ENCODE data around the gene UGT1A5. TPM values are rescaled to one million over a fixed set of nuclear protein-coding genes. Genes with fewer than 3 reads are reported as not detected.
"Not testable (repeated sequence)": the region's sequence is repeated elsewhere in the genome, so short reads cannot be mapped to it uniquely, and the experiment has no call there.

Gene UGT1A5
- total RNA-seq, 1 donor from 2014 or later, result not detected

GRCh38 chr2:233745838-233746237 lies 33.1 kb downstream of the UGT1A5 start:
- intact Hi-C loops (cut with micrococcal nuclease), result not testable (repeated sequence)

GRCh38 chr2:233746475-233747282 lies 34.0 kb downstream of the UGT1A5 start:
- intact Hi-C loops (cut with micrococcal nuclease), result no loop called here

GRCh38 chr2:233747283-233747544 lies 34.5 kb downstream of the UGT1A5 start:
- intact Hi-C loops (cut with micrococcal nuclease), result no loop called here

- intact Hi-C loops (cut with micrococcal nuclease), result not testable (repeated sequence)
Observed at GRCh38 chr2:233750689-233751088, 38.0 kb downstream of the UGT1A5 start.

GRCh38 chr2:233751212-233752009 lies 38.7 kb downstream of the UGT1A5 start:
- intact Hi-C loops (cut with micrococcal nuclease), result not testable (repeated sequence)

- intact Hi-C loops (cut with micrococcal nuclease), result no loop called here
Observed at GRCh38 chr2:233754872-233755611, 42.3 kb downstream of the UGT1A5 start.

- intact Hi-C loops (cut with micrococcal nuclease), result no loop called here
Observed at GRCh38 chr2:233756429-233757081, 43.8 kb downstream of the UGT1A5 start.

GRCh38 chr2:233758141-233758540 lies 45.4 kb downstream of the UGT1A5 start:
- intact Hi-C loops (cut with micrococcal nuclease), result no loop called here

- intact Hi-C loops (cut with micrococcal nuclease), result no loop called here
Observed at GRCh38 chr2:233758849-233759248, 46.1 kb downstream of the UGT1A5 start.

GRCh38 chr2:233760043-233760442 lies 47.3 kb downstream of the UGT1A5 start, which contains the start of gene UGT1A1:
Gene UGT1A1, plus strand, starts transcription at chr2:233760270. Its CDS starts 18 bp downstream, at chr2:233760288.
- intact Hi-C loops (cut with micrococcal nuclease), result no loop called here

- intact Hi-C loops (cut with micrococcal nuclease), result no loop called here
Observed at GRCh38 chr2:233761040-233761769, 48.5 kb downstream of the UGT1A5 start.

GRCh38 chr2:233764264-233764663 lies 51.6 kb downstream of the UGT1A5 start:
- intact Hi-C loops (cut with micrococcal nuclease), result no loop called here

- intact Hi-C loops (cut with micrococcal nuclease), result no loop called here
Observed at GRCh38 chr2:233764761-233765160, 52.1 kb downstream of the UGT1A5 start.

- intact Hi-C loops (cut with micrococcal nuclease), result no loop called here
Observed at GRCh38 chr2:233766416-233766815, 53.7 kb downstream of the UGT1A5 start.

- intact Hi-C loops (cut with micrococcal nuclease), result no loop called here
Observed at GRCh38 chr2:233768076-233768475, 55.4 kb downstream of the UGT1A5 start.

GRCh38 chr2:233769260-233769659 lies 56.6 kb downstream of the UGT1A5 start:
- intact Hi-C loops (cut with micrococcal nuclease), result no loop called here

GRCh38 chr2:233772153-233772552 lies 59.4 kb downstream of the UGT1A5 start:
- intact Hi-C loops (cut with micrococcal nuclease), result no loop called here

- intact Hi-C loops (cut with micrococcal nuclease), result no loop called here
Observed at GRCh38 chr2:233772583-233772982, 59.9 kb downstream of the UGT1A5 start.

GRCh38 chr2:233773854-233774253 lies 61.1 kb downstream of the UGT1A5 start:
- intact Hi-C loops (cut with micrococcal nuclease), result no loop called here

- intact Hi-C loops (cut with micrococcal nuclease), result no loop called here
Observed at GRCh38 chr2:233775414-233775813, 62.7 kb downstream of the UGT1A5 start.

- intact Hi-C loops (cut with micrococcal nuclease), result no loop called here
Observed at GRCh38 chr2:233778030-233778429, 65.3 kb downstream of the UGT1A5 start, which contains the start of gene MROH2A. Gene MROH2A, plus strand, starts transcription at chr2:233778330. Its CDS starts 1,029 bp downstream, at chr2:233779359.

Data from T-helper 1 cell treated with Interleukin-12 subunit alpha and Interleukin-12 subunit beta and Interleukin-4 antibody, amounts not matched to agents 30 ng/mL and 1 ng/mL, for 36 hours (primary cell).